Pancreas (tissue), 10 donors: ENCODE data around the gene ANXA2R. TPM values are rescaled to one million over a fixed set of nuclear protein-coding genes. Genes with fewer than 3 reads are reported as not detected.
A peak's percentile ranks its signal among the peaks of the same experiment; 100 is the strongest.
"Not testable (repeated sequence)": the region's sequence is repeated elsewhere in the genome, so short reads cannot be mapped to it uniquely, and the experiment has no call there.

Experiments
- ATAC-seq, 4 donors: fragments of 200-7000 bp; cut with Tn5 transposase; one replicate each; pipeline versions ENCODE4 v1.8.0 to v1.9.1; 2020; ENCODE audit warnings: mild to moderate bottlenecking in 4 of 4, moderate library complexity in 4 of 4
- DNase-seq, 6 donors: peaks; one replicate each; pipeline ENCODE4 v3.0.0-alpha.2; 2020
- FAIRE-seq: peaks from 2 replicates; lab custom pipeline; 2012; peaks lifted over from hg19 to GRCh38; lab: Jason Lieb, UNC
- H3K27ac ChIP-seq, 4 donors: fragments of 200-600 bp; sonication (generic); 1 replicate in 3 of 4; 2 replicates in 1 of 4; pipeline versions ENCODE4 v1.5.0 to v1.8.0; 2020
- H3K27me3 ChIP-seq, 4 donors: fragments of 200-600 bp; one replicate each; pipeline ENCODE4 v1.8.0; 2021
- H3K36me3 ChIP-seq, 3 donors: fragments of 200-600 bp; sonication (generic) in 1 of 3; one replicate each; pipeline versions ENCODE4 v1.5.0 to v1.8.0; 2020 to 2021
- H3K4me1 ChIP-seq, 3 donors: fragments of 200-600 bp; one replicate each; pipeline ENCODE4 v1.8.0; 2021
- H3K4me3 ChIP-seq, 4 donors: fragments of 200-600 bp; sonication (generic) in 2 of 4; one replicate each; pipeline versions ENCODE4 v1.5.0 to v1.8.0; 2020 to 2021
- H3K9me3 ChIP-seq, 4 donors: fragments of 200-600 bp; one replicate each; pipeline ENCODE4 v1.8.0; 2021
- CTCF ChIP-seq, 4 donors: fragments of 200-600 bp; sonication (generic) in 3 of 4; IDR thresholded peaks; one replicate each; pipeline versions ENCODE4 v1.5.0 to v1.8.0; 2021; ENCODE audit warnings: antibody characterized with exemption in 4 of 4
- WGBS, 2 donors: extraction: QIAGEN DNeasy Blood & Tissue Kit; methylation state at CpG; one replicate each; pipeline ENCODE4 v1.1.7; 2013; 5-methylcytosine and 5-hydroxymethylcytosine counted together
- intact Hi-C, 3 donors: fragments of 100-400 bp; cut with DNase I; formaldehyde crosslinking; loops; one replicate each; pipeline versions ENCODE4 v1.11.1 to v1.14.2; 2022
- polyA plus RNA-seq, 2 donors: library from polyadenylated mRNA; stranded (reverse); fragments of 200-250 nt; gene quantifications; one replicate each; pipeline ENCODE4 v1.2.3, GENCODE V29; 2013
- total RNA-seq, 6 donors: library from RNA; stranded (reverse); fragmentation: NEBNext Ultra II Directional in 4 of 6; extraction: Animal tissue kit (Norgen Biotek cat#: 25700) in 4 of 6; gene quantifications; one replicate each; pipeline versions ENCODE4 v1.2.1 to v1.2.4, GENCODE V29; 2021 to 2023
- donor health status: healthy with polysubstance abuse.
- donor health status: DM: no; HTN: no; CAD: no; lungs with moderate emphysema.
- donor health status: DM: no; HTN: no; CAD: no.
- donor health status: control.
- donor health status: control.
- donor health status: Bipolar disorder and iron deficiency.
- donor health status: DM: yes; HTN: yes; CAD: no.
- donor health status: DM: no; HTN: no; CAD: no.
- donor health status: DM: no; HTN: no; CAD: no.
- donor health status: DM: yes; HTN: yes; CAD: no.

The ANXA2R gene
- total and polyA plus RNA-seq, 8 donors = 0.32 to 1.9 (median 0.62) TPM

- no peak overlapping the region for H3K27ac ChIP-seq
- ATAC-seq (peak in 1 of 4 donors; percentile 20), DNase-seq (no peak), FAIRE-seq (no peak)
- no peak for TF ChIP-seq CTCF (IDR thresholded peaks at IDR 0.05)
- H3K36me3 ChIP-seq = peaks cover 0 to 11% (median 5%) of the 10 kb centered on the region in 3 donors
- WGBS, 2 donors = 87 to 90% methylated on average over 12 of the region's 12 CpGs
- H3K4me3 ChIP-seq = no peak overlapping the region
- H3K4me1 ChIP-seq = no peaks in the 10 kb centered on the region
- intact Hi-C loops = no loop called here
- H3K9me3 ChIP-seq = no peaks in the 10 kb centered on the region
- no peaks in the 10 kb centered on the region for H3K27me3 ChIP-seq
Observed at GRCh38 chr5:43075319-43076293, 35.5 kb upstream of the ANXA2R start.

GRCh38 chr5:43074987-43075318 is 34.8 kb upstream of the ANXA2R start:
- WGBS, 2 donors = 94 to 97% methylated on average over 9 of the region's 9 CpGs
- Histone ChIP-seq H3K27ac (no peak overlapping the region), H3K9me3 (no peaks in the 10 kb centered on the region), H3K4me1 (no peaks in the 10 kb centered on the region), H3K4me3 (no peak overlapping the region), H3K27me3 (no peaks in the 10 kb centered on the region), H3K36me3 (peaks cover 0 to 8% (median 2%) of the 10 kb centered on the region in 3 donors)
- intact Hi-C loops = no loop called here
- no peak for FAIRE-seq
- ATAC-seq = no peak
- no peak for TF ChIP-seq CTCF (IDR thresholded peaks at IDR 0.05)
- DNase-seq = no peak

- intact Hi-C loops = no loop called here
- H3K27ac ChIP-seq = no peak overlapping the region
- H3K4me1 ChIP-seq = peaks cover 0 to 6% (median 0%) of the 10 kb centered on the region in 3 donors
- peaks cover 0 to 8% (median 0%) of the 10 kb centered on the region in 3 donors for H3K36me3 ChIP-seq
- DNase-seq = no peak
- H3K4me3 ChIP-seq = no peak overlapping the region
- ATAC-seq = peak in 2 of 4 donors; percentile 58 to 60
- 87 to 93% methylated on average over 12 of the region's 12 CpGs for WGBS, 2 donors
- no peaks in the 10 kb centered on the region for H3K9me3 ChIP-seq
- peak in 3 of 4 donors; percentile 19 to 46 (median 30) for TF ChIP-seq CTCF (IDR thresholded peaks at IDR 0.05)
- H3K27me3 ChIP-seq = no peaks in the 10 kb centered on the region
- no peak for FAIRE-seq
Observed at GRCh38 chr5:43073597-43074546, 33.8 kb upstream of the ANXA2R start.

- H3K27ac ChIP-seq, H3K4me3 ChIP-seq, H3K36me3 ChIP-seq, ATAC-seq, DNase-seq, H3K27me3 ChIP-seq, H3K9me3 ChIP-seq, FAIRE-seq, intact Hi-C loops: not testable (repeated sequence)
- 90 to 93% methylated on average over 3 of the region's 3 CpGs for WGBS, 2 donors
- peaks cover 8 to 16% (median 8%) of the 10 kb centered on the region in 3 donors for H3K4me1 ChIP-seq
Observed at GRCh38 chr5:43069401-43069720, 29.2 kb upstream of the ANXA2R start.

GRCh38 chr5:43068037-43068436 is 27.9 kb upstream of the ANXA2R start:
- DNase-seq (no peak), ATAC-seq (no peak), FAIRE-seq (no peak)
- WGBS, 2 donors = 66 to 76% methylated on average over 2 of the region's 2 CpGs
- no peaks in the 10 kb centered on the region for H3K27me3 ChIP-seq
- H3K4me1 ChIP-seq = peaks cover 8 to 16% (median 8%) of the 10 kb centered on the region in 3 donors
- TF ChIP-seq CTCF (IDR thresholded peaks at IDR 0.05) = no peak
- H3K4me3 ChIP-seq = peak overlapping the region; percentile 49 to 71 (median 62)
- no peaks in the 10 kb centered on the region for H3K9me3 ChIP-seq
- no peak overlapping the region for H3K27ac ChIP-seq
- H3K36me3 ChIP-seq = peaks cover 0 to 8% (median 0%) of the 10 kb centered on the region in 3 donors
- intact Hi-C loops = no loop called here
